ENCODE data around the gene RANBP2. TPM values are rescaled to one million over a fixed set of nuclear protein-coding genes. Genes with fewer than 3 reads are reported as not detected.

Gene RANBP2
- total RNA-seq (2011; cell fraction: chromatin; rRNA removed; ENCODE audit: low replicate concordance), result 55.4 and 200 TPM in 2 replicates
- 20.7 and 28.6 TPM in 2 replicates for total RNA-seq (2011; cell fraction: nucleolus; rRNA removed)
- total RNA-seq (2011; cell fraction: nucleoplasm; rRNA removed), result 57.0 and 69.8 TPM in 2 replicates
- total RNA-seq (2014; rRNA removed) (50.7 and 52.9 TPM in 2 replicates), total RNA-seq (2014; rRNA removed; fragmentation: Illumina TruSeq; extraction: Trizol) (97.4 and 110 TPM in 2 replicates), total RNA-seq (2015; rRNA removed; fragmentation: Illumina TruSeq; extraction: Trizol) (91.1 and 97.0 TPM in 2 replicates), total RNA-seq (2021) (71.3 and 77.4 TPM in 2 replicates), polyA plus RNA-seq (2011; rRNA removed) (20.6 and 30.6 TPM in 2 replicates), polyA plus RNA-seq (2014; fragmentation: Illumina TruSeq; extraction: Trizol) (39.9 and 48.1 TPM in 2 replicates), polyA plus RNA-seq (2014; fragmentation: Nextera tagmentation; extraction: Ambion mirVana) (10 to 100 TPM; 11.7 to 11.9 TPM), polyA plus RNA-seq (2014; rRNA removed) (31.7 and 34.7 TPM in 2 replicates), polyA minus RNA-seq (2011; rRNA and poly(A)+ RNA removed) (103 and 107 TPM in 2 replicates), Bru-seq, nascent RNA (percentile 91 among the genes with signal in this experiment), BruChase-seq, experiment 1, labeled RNA remaining after a 2-hour chase (percentile 96 among the genes with signal in this experiment), BruChase-seq, experiment 2, labeled RNA remaining after a 6-hour chase (percentile 97 among the genes with signal in this experiment)
- 4.6 and 9.1 TPM in 2 replicates for polyA plus RNA-seq (2011; cell fraction: cytosol; rRNA removed)
- polyA plus RNA-seq (2011; cell fraction: nucleus; rRNA removed), result 21.5 and 28.5 TPM in 2 replicates
- 22.7 and 30.8 TPM in 2 replicates for polyA plus RNA-seq (2012)
- 37.7 and 49.1 TPM in 2 replicates for polyA minus RNA-seq (2011; cell fraction: cytosol; rRNA and poly(A)+ RNA removed)
- 37.7 and 76.0 TPM in 2 replicates for polyA minus RNA-seq (2011; cell fraction: nucleus; rRNA and poly(A)+ RNA removed)
- long read RNA-seq, experiment 1, full-length matches to known transcripts, result 5 of 89 reads
- long read RNA-seq, experiment 1, partial matches to known transcripts, result 64 of 89 reads
- long read RNA-seq, experiment 1, other reads (novel, unspliced or antisense), result 20 of 89 reads
- long read RNA-seq, experiment 2, full-length matches to known transcripts, result 2 of 36 reads
- long read RNA-seq, experiment 2, partial matches to known transcripts, result 24 of 36 reads
- long read RNA-seq, experiment 2, other reads (novel, unspliced or antisense), result 10 of 36 reads
- long read RNA-seq, experiment 3, partial matches to known transcripts, result 8 of 12 reads
- long read RNA-seq, experiment 3, other reads (novel, unspliced or antisense), result 4 of 12 reads

DNA sequence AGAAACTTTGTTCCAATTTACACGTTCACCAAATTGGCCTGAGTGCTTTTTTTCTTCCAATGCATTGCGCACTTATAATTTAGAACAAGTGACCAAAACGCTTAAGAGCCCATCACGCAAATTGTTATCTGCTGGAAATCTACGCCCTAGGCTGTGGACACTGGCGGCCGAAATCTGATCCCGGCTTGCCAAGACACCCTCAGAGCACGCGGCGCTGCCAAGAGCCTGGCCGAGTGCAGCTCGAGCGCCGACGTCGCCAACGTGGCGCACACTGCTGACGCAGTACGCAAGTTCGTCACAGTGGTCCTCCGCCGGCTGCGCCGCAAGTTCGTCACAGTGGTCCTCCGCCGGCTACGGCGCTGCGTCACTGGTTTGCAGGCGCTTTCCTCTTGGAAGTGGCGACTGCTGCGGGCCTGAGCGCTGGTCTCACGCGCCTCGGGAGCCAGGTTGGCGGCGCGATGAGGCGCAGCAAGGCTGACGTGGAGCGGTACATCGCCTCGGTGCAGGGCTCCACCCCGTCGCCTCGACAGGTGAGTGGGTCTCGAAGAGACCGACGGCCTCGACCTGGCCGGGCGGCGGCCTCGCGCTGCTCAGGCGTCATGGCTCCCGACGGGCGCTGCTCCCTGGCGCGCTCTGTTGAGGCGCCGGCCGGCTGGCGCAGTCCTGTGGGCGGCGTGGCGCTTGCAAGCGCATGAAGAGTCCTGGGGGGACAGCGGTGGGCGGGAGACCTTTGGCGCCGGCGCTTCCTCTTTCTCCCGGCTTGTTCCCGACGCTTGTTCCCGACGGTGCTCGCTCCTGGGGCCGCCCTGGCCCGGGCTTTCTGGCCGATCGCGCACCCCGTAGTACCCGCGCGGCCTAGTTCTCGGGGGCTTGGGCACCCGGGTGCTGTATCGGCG lies at the start of gene RANBP2:
Gene RANBP2 (plus strand): TSS at position 334 of the 896 bp plus-strand sequence. CDS start 125 bp downstream, at position 459.
- peak within 1 kb of the TSS; percentile 74 for H3K4me2 ChIP-seq (ENCODE audit: insufficient read depth, low read length)
- H3K4me1 ChIP-seq (replicated peaks in 1 of 2; ENCODE audit: control insufficient read depth in 2 of 2, insufficient read depth in 2 of 2, low read length in 2 of 2), result peaks cover 7 to 12% of the 10 kb centered on the region in 2 experiments; a peak in 3 of 5 replicates
- WGBS (ENCODE audit: insufficient coverage, low coverage, missing lambda C conversion rate), result under 1% methylated on average over 88 of the region's 97 CpGs
- ChIA-PET POLR2A (interaction anchor here (0.7 to 1.0 kb wide), 3 partner anchors 17 to 423 kb away, joined by 3 to 7 read pairs (median 3); no protein-coding TSS in a partner anchor), CTCF (ENCODE audit: low intra/inter-chr PET ratio) (interaction anchor here (0.7 kb wide), 1 partner anchor 94 kb away, joined by 3 read pairs; no protein-coding TSS in a partner anchor)
- peak within 1 kb of the TSS; percentile 80 to 89 for H3K9ac ChIP-seq (ENCODE audit: insufficient read depth in 1 of 2, low read depth in 2 of 2, low read length in 2 of 2)
- in situ Hi-C loops (cut with MboI) (no loop called here), intact Hi-C loops (cut with micrococcal nuclease) (loop anchor here (10.0 kb wide), 1 partner anchor 115 kb away; no protein-coding TSS in a partner anchor)
- H2AFZ ChIP-seq (ENCODE audit: low read depth, low read length), result peak within 1 kb of the TSS; percentile 98
- H3K9me3 ChIP-seq (replicated peaks; ENCODE audit: control insufficient read depth, insufficient read depth, low read depth, low read length), result peaks cover 3% of the 10 kb centered on the region; the same call in 1 of the 2 replicates
- peak within 1 kb of the TSS; percentile 95 for H3K27ac ChIP-seq (ENCODE audit: extremely low read depth, low read depth, low read length)
- peak within 1 kb of the TSS; percentile 82 for H3K4me3 ChIP-seq
- H3K36me3 ChIP-seq (ENCODE audit: control insufficient read depth, insufficient read depth, low read length), result no peaks in the 10 kb centered on the region
- DNase-seq (ENCODE audit: extremely low read depth in 1 of 4, low spot score in 3 of 4) (peak; percentile 79 to 98 (median 82)), ATAC-seq (peak; percentile 92), FAIRE-seq (peak; percentile 77)
- H3K27me3 ChIP-seq (ENCODE audit: control insufficient read depth in 2 of 2, insufficient read depth in 2 of 2, low read length in 2 of 2), result no peaks in the 10 kb centered on the region
- H4K20me1 ChIP-seq (replicated peaks; ENCODE audit: control insufficient read depth, insufficient read depth, low read length), result no peaks in the 10 kb centered on the region
- H3K79me2 ChIP-seq (ENCODE audit: control insufficient read depth, insufficient read depth, low read length), result peaks cover 44% of the 10 kb centered on the region
- H3K9me1 ChIP-seq (ENCODE audit: control insufficient read depth, insufficient read depth, low read length), result no peaks in the 10 kb centered on the region
- BruUV-seq (replicated peaks), result no TSS peak
- TF ChIP-seq NR2C1 (IDR thresholded peaks at IDR 0.05), result no peak
- TF ChIP-seq NR2C1 (tag; IDR thresholded peaks at IDR 0.05), result 0 out of 2 replicates have a peak, but pooled peaks have one; percentile 25
- TF ChIP-seq, protein P1, sequence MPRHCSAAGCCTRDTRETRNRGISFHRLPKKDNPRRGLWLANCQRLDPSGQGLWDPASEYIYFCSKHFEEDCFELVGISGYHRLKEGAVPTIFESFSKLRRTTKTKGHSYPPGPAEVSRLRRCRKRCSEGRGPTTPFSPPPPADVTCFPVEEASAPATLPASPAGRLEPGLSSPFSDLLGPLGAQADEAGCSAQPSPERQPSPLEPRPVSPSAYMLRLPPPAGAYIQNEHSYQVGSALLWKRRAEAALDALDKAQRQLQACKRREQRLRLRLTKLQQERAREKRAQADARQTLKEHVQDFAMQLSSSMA (CRISPR knock-in tag; IDR thresholded peaks at IDR 0.05), result peak; percentile 57; the same call in 1 of the 2 replicates
- TF ChIP-seq, protein P2, sequence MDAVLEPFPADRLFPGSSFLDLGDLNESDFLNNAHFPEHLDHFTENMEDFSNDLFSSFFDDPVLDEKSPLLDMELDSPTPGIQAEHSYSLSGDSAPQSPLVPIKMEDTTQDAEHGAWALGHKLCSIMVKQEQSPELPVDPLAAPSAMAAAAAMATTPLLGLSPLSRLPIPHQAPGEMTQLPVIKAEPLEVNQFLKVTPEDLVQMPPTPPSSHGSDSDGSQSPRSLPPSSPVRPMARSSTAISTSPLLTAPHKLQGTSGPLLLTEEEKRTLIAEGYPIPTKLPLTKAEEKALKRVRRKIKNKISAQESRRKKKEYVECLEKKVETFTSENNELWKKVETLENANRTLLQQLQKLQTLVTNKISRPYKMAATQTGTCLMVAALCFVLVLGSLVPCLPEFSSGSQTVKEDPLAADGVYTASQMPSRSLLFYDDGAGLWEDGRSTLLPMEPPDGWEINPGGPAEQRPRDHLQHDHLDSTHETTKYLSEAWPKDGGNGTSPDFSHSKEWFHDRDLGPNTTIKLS (IDR thresholded peaks at IDR 0.05; ENCODE audit: borderline replicate concordance, low read depth), result peak; percentile 93; the same call in 1 of the 2 replicates
- peak; percentile 47; the same call in 1 of the 2 replicates for TF ChIP-seq GABPA (tag; conservative IDR thresholded peaks at IDR 0.05; ENCODE audit: low read depth)
- peak; percentile 83 for TF ChIP-seq DMBX1 (CRISPR knock-in tag; IDR thresholded peaks at IDR 0.05; ENCODE audit: borderline replicate concordance)
- TF ChIP-seq TAF9B (IDR thresholded peaks at IDR 0.05; ENCODE audit: partially characterized antibody), result peak; percentile 76
- TF ChIP-seq, protein P3, sequence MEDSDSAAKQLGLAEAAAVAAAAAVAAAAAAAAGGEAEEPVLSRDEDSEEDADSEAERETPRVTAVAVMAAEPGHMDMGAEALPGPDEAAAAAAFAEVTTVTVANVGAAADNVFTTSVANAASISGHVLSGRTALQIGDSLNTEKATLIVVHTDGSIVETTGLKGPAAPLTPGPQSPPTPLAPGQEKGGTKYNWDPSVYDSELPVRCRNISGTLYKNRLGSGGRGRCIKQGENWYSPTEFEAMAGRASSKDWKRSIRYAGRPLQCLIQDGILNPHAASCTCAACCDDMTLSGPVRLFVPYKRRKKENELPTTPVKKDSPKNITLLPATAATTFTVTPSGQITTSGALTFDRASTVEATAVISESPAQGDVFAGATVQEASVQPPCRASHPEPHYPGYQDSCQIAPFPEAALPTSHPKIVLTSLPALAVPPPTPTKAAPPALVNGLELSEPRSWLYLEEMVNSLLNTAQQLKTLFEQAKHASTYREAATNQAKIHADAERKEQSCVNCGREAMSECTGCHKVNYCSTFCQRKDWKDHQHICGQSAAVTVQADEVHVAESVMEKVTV (CRISPR knock-in tag; IDR thresholded peaks at IDR 0.05), result no peak
- TF ChIP-seq NRF1 (conservative IDR thresholded peaks at IDR 0.05 in 1 of 2, IDR thresholded peaks at IDR 0.05 in 1 of 2), result peak; percentile 81 to 85
